Activated T-cell treated with anti-CD3 and anti-CD28 coated beads, Interleukin-2, amount 50 U/mL, for 4 hours (primary cell): Measurements from ENCODE around the gene MED15. TPM values are rescaled to one million over a fixed set of nuclear protein-coding genes. Genes with fewer than 3 reads are reported as not detected.
"Not testable (repeated sequence)": the region's sequence is repeated elsewhere in the genome, so short reads cannot be mapped to it uniquely, and the experiment has no call there.

Source experiments
- ATAC-seq, 2 donors: fragments of 200-7000 bp; cut with Tn5 transposase; one replicate each; pipeline ENCODE4 v1.10.0; 2021
- DNase-seq: peaks from one replicate; pipeline ENCODE4 v3.0.0-alpha.2; 2020
- H3K27me3 Mint-ChIP-seq: one replicate; pipeline ENCODE4 v1.8.0; 2021; ENCODE audit warnings: low read depth, mixed read lengths
- H3K36me3 Mint-ChIP-seq: one replicate; pipeline ENCODE4 v1.8.0; 2022; ENCODE audit warnings: mixed read lengths; ENCODE audit not compliant: insufficient read depth
- H3K4me1 Mint-ChIP-seq: one replicate; pipeline ENCODE4 v1.8.0; 2021; ENCODE audit warnings: low read depth, mixed read lengths
- H3K4me3 Mint-ChIP-seq: one replicate; pipeline ENCODE4 v1.8.0; 2021; ENCODE audit warnings: mild to moderate bottlenecking, moderate library complexity, mixed read lengths
- H3K9me3 Mint-ChIP-seq: one replicate; pipeline ENCODE4 v1.8.0; 2021; ENCODE audit warnings: mixed read lengths
- total RNA-seq, 3 donors: library from RNA; stranded (reverse); gene quantifications; one replicate each; pipeline ENCODE4 v1.2.1, GENCODE V29; 2021

MED15 gene
- total RNA-seq, 3 donors from 2014 or later, result 83.2 to 90.5 (median 84.0) TPM

GRCh38 chr22:20472629-20473442 lies 34.6 kb upstream of the MED15 start:
- Mint-ChIP-seq H3K36me3 (peaks cover 19% of the 10 kb centered on the region), H3K4me1 (peaks cover 38% of the 10 kb centered on the region), H3K9me3 (no peaks in the 10 kb centered on the region), H3K27me3 (no peaks in the 10 kb centered on the region), H3K4me3 (no peak overlapping the region)
- ATAC-seq (no peak), DNase-seq (no peak)

- H3K4me3 Mint-ChIP-seq, result peak overlapping the region; percentile 21
- H3K27me3 Mint-ChIP-seq, result no peaks in the 10 kb centered on the region
- no peaks in the 10 kb centered on the region for H3K9me3 Mint-ChIP-seq
- DNase-seq (no peak), ATAC-seq (no peak)
- H3K36me3 Mint-ChIP-seq, result peaks cover 15% of the 10 kb centered on the region
- H3K4me1 Mint-ChIP-seq, result peaks cover 31% of the 10 kb centered on the region
Observed at GRCh38 chr22:20475115-20475436, 32.3 kb upstream of the MED15 start.

DNA sequence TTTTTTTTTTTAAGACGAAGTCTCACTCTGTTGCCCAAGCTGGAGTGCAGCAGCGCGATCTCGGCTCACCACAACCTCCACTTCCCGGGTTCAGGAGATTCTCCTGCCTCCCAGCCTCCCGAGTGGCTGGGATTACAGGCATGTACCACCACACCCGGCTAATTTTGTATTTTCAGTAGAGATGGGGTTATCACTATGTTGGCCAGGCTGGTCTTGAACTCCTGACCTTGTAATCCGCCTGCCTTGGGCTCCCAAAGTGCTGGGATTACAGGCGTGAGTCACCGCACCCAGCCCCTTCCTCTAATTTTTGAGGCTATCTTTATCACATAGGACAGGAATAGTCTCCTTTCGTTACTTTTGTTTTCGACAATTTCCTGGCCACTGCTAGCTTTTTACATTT lies 31.8 kb upstream of the MED15 start:
- H3K27me3 Mint-ChIP-seq, H3K9me3 Mint-ChIP-seq, DNase-seq, ATAC-seq: not testable (repeated sequence)
- Mint-ChIP-seq H3K4me3 (peak overlapping the region; percentile 19), H3K36me3 (peaks cover 13% of the 10 kb centered on the region), H3K4me1 (peaks cover 33% of the 10 kb centered on the region)

GRCh38 chr22:20478059-20478458 lies 29.4 kb upstream of the MED15 start:
- H3K9me3 Mint-ChIP-seq, ATAC-seq, H3K36me3 Mint-ChIP-seq, H3K27me3 Mint-ChIP-seq, DNase-seq, H3K4me3 Mint-ChIP-seq: not testable (repeated sequence)
- peaks cover 32% of the 10 kb centered on the region for H3K4me1 Mint-ChIP-seq

DNA sequence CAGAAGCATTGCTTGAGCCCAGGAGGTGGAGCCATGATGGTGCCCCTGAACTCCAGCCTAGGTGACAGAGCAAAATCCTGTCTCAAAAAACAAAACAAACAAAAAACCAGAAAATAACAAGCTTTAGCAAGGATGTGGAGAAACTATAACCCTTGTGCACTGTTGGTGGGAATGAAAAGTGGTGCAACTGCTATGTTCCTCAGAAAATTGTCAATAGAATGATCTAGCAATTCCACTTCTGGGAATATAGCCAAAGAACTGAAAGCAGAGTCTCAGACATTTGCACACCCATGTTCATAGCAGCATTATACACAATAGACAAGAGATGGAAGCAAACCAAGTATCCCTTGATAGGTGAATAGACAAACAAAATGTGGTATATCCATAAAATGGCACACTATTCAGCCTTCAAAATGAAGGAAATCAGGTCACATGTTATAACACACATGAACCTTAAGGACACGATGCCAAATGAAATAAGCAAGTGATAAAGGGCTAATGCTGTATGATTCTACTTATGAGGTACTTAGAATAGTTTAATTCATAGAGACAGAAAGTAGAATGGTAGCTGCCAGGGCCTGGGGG lies 27.7 kb upstream of the MED15 start:
- ATAC-seq (no peak), DNase-seq (no peak)
- no peaks in the 10 kb centered on the region for H3K27me3 Mint-ChIP-seq
- no peak overlapping the region for H3K4me3 Mint-ChIP-seq
- peaks cover 10% of the 10 kb centered on the region for H3K36me3 Mint-ChIP-seq
- H3K9me3 Mint-ChIP-seq, result no peaks in the 10 kb centered on the region
- peaks cover 26% of the 10 kb centered on the region for H3K4me1 Mint-ChIP-seq

GRCh38 chr22:20483143-20483506 lies 24.3 kb upstream of the MED15 start:
- not testable (repeated sequence) for H3K27me3 Mint-ChIP-seq, DNase-seq, H3K4me3 Mint-ChIP-seq, H3K9me3 Mint-ChIP-seq, ATAC-seq
- H3K36me3 Mint-ChIP-seq, result peaks cover 19% of the 10 kb centered on the region
- peaks cover 13% of the 10 kb centered on the region for H3K4me1 Mint-ChIP-seq

- no peak overlapping the region for H3K4me3 Mint-ChIP-seq
- no peak for DNase-seq
- H3K9me3 Mint-ChIP-seq, result no peaks in the 10 kb centered on the region
- ATAC-seq, result no peak
- no peaks in the 10 kb centered on the region for H3K27me3 Mint-ChIP-seq
- peaks cover 17% of the 10 kb centered on the region for H3K4me1 Mint-ChIP-seq
- peaks cover 26% of the 10 kb centered on the region for H3K36me3 Mint-ChIP-seq
Observed at GRCh38 chr22:20483771-20484170, 23.6 kb upstream of the MED15 start.

DNA sequence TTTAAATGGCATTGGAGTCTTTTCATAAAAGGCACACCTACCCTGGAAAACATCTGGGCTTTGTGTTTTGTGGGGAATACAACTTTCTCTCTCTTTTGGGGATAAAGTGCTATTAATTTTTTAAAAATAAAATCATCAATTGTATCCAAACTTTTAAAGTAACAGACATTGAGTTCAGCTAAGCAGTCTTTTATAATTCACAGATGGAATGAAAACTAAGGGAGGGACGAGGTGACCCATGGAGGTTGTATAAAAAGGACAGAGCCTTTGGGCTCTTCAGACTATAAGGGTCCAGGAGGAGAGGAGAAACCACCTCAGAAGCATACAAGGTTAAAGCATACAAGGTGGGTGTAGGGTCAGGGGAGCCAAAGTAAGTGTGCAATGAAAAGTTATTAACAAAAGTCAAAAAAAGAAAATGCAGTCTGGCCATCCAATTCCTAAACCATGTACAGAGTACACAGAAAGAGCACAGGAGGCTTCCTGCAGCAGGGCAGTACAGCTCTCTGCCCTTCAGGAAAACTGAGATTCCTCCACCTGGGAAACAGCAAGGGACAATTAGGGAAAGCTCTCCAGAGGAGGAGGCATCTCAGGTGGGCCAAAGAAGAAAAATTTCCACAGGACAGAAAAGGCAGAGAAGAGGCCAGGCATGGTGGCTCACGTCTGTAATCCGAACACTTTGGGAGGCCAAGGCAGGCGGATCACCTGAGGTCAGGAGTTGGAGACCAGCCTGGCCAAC lies 22.3 kb upstream of the MED15 start:
- no peaks in the 10 kb centered on the region for H3K9me3 Mint-ChIP-seq
- no peaks in the 10 kb centered on the region for H3K27me3 Mint-ChIP-seq
- H3K4me1 Mint-ChIP-seq, result peaks cover 19% of the 10 kb centered on the region
- H3K4me3 Mint-ChIP-seq, result no peak overlapping the region
- no peak for ATAC-seq
- H3K36me3 Mint-ChIP-seq, result peaks cover 24% of the 10 kb centered on the region
- DNase-seq, result no peak

DNA sequence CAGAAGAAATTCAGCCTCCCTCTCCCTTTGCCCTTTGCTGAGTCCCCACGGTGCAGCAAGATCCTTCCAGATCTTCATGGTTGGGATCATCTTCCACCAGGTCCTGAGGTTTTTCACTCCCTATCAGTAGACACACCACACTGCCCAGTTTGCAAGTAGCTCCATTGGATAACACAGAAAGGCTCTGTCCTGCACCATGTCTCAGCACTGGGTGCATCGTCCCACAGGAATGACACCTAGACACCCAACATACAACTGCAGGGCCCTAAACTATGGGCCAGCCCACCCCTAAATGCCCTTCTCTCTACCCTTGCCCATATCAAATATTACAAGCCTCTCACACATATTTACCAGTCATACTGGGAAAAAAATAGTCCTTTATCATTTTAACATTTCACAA lies 21.2 kb upstream of the MED15 start:
- Mint-ChIP-seq H3K9me3 (no peaks in the 10 kb centered on the region), H3K4me3 (no peak overlapping the region), H3K36me3 (peaks cover 24% of the 10 kb centered on the region), H3K4me1 (peaks cover 29% of the 10 kb centered on the region), H3K27me3 (no peaks in the 10 kb centered on the region)
- DNase-seq (no peak), ATAC-seq (no peak)

- peaks cover 24% of the 10 kb centered on the region for H3K36me3 Mint-ChIP-seq
- H3K27me3 Mint-ChIP-seq, result no peaks in the 10 kb centered on the region
- H3K4me3 Mint-ChIP-seq, result no peak overlapping the region
- no peak for DNase-seq
- no peaks in the 10 kb centered on the region for H3K9me3 Mint-ChIP-seq
- ATAC-seq, result no peak
- peaks cover 39% of the 10 kb centered on the region for H3K4me1 Mint-ChIP-seq
Observed at GRCh38 chr22:20487715-20488114, 19.7 kb upstream of the MED15 start.

DNA sequence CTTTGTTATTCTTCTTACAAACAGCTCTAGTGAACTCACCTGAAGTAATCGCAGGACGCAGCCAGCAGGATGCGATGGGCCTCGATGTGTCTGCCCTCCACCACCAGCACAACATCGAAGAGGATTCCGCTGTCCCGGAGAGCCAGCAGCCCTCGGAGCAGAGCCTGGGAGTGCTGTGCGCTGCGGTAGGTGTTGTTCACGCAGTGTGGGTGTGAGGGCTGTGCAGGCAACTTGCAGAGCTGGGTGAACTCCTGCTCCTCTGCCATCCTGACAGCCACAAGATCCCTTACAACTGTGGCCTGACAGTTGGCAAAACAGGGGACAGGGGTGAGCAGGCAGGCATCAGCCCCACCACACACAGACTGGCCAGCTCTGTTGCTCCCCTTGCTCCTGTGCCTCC lies 18.5 kb upstream of the MED15 start:
- no peak for ATAC-seq
- H3K4me1 Mint-ChIP-seq, result peaks cover 50% of the 10 kb centered on the region
- peaks cover 16% of the 10 kb centered on the region for H3K36me3 Mint-ChIP-seq
- DNase-seq, result no peak
- no peaks in the 10 kb centered on the region for H3K9me3 Mint-ChIP-seq
- no peak overlapping the region for H3K4me3 Mint-ChIP-seq
- no peaks in the 10 kb centered on the region for H3K27me3 Mint-ChIP-seq

DNA sequence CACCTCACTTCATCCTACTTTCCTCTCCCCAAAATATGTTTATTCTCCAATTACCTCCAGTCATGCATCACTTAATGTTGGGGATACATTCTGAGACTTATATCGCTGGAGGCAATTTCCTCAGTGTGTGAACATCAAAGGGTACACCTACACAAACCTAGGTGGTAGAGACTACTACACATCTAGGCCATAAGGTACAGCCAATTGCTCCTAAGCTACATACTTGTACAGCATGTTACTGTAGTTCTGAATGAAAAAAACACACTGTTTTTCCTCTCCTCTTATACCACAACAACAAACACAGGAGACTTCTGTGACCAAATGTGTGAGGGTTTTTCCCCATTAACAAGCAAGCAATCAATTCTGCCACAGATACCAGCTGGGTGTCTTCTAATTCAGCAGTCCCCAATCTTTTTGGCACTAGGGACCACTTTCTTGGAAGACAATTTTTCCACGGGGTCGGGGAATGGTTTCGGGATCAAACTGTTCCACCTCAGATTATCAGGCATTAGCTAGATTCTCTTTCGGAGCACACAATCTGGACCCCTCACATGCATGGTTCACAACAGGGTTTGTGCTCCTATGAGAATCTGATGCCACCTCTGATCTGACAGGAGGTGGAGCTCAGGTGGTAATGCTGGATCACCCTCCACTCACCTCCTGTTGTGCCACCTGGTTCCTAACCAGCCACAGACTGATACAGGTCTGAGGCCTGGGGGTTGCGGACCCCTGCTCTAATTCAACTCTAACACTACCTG lies 17.0 kb upstream of the MED15 start:
- no peaks in the 10 kb centered on the region for H3K9me3 Mint-ChIP-seq
- DNase-seq (no peak), ATAC-seq (peak in 1 of 2 donors; percentile 46)
- H3K27me3 Mint-ChIP-seq, result no peaks in the 10 kb centered on the region
- no peak overlapping the region for H3K4me3 Mint-ChIP-seq
- peaks cover 57% of the 10 kb centered on the region for H3K4me1 Mint-ChIP-seq
- H3K36me3 Mint-ChIP-seq, result peaks cover 15% of the 10 kb centered on the region

GRCh38 chr22:20490941-20491307 lies 16.5 kb upstream of the MED15 start:
- H3K27me3 Mint-ChIP-seq, result no peaks in the 10 kb centered on the region
- no peaks in the 10 kb centered on the region for H3K9me3 Mint-ChIP-seq
- DNase-seq, result no peak
- peaks cover 14% of the 10 kb centered on the region for H3K36me3 Mint-ChIP-seq
- ATAC-seq, result no peak
- H3K4me3 Mint-ChIP-seq, result no peak overlapping the region
- peaks cover 57% of the 10 kb centered on the region for H3K4me1 Mint-ChIP-seq

DNA sequence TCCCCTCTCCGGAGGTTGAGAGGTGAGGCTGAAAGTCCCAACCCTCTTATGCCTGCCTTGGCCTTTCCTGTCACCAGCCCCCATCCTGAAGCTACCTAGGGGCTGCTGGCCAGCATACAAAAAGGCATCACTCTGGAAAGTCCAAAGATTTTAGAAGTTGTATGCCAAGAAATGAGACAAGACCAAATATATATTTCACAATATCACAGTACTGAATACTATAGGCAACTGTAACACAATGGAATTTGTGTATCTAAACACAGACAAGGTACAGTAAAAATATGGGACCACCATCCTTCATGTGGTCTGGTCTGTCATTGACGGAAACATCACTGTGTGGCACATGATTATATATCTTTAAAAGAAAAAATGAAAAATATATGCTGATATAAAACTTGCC lies 16.1 kb upstream of the MED15 start:
- H3K4me1 Mint-ChIP-seq, result peaks cover 55% of the 10 kb centered on the region
- ATAC-seq (no peak), DNase-seq (no peak)
- H3K36me3 Mint-ChIP-seq, result peaks cover 11% of the 10 kb centered on the region
- no peak overlapping the region for H3K4me3 Mint-ChIP-seq
- no peaks in the 10 kb centered on the region for H3K9me3 Mint-ChIP-seq
- H3K27me3 Mint-ChIP-seq, result no peaks in the 10 kb centered on the region
